ENCODE results near the gene RNU6-1.

Gene RNU6-1

GRCh38 chr15:67879440-67880129 lies 39.7 kb upstream of the RNU6-1 start:
- no peak overlapping the region for H3K27ac ChIP-seq (ENCODE audit: low read depth, low read length)
- H3K9ac ChIP-seq (ENCODE audit: low read depth in 1 of 2, low read length in 2 of 2) = no peak overlapping the region
- H3K9me3 ChIP-seq (ENCODE audit: control insufficient read depth in 1 of 2, low read length in 2 of 2) = no peaks in the 10 kb centered on the region
- H3K4me1 ChIP-seq (ENCODE audit: control insufficient read depth in 1 of 2, insufficient read depth in 2 of 2, low read length in 2 of 2) = peaks cover 10 to 11% of the 10 kb centered on the region in 2 donors
- H3K4me3 ChIP-seq (ENCODE audit: low read depth in 1 of 2, low read length in 2 of 2) = no peak overlapping the region
- no peaks in the 10 kb centered on the region for H3K36me3 ChIP-seq (ENCODE audit: control insufficient read depth in 1 of 2, insufficient read depth in 2 of 2, low read length in 2 of 2)
- no peaks in the 10 kb centered on the region for H3K27me3 ChIP-seq (ENCODE audit: control insufficient read depth in 1 of 2, insufficient read depth in 2 of 2, low read length in 2 of 2)

- Histone ChIP-seq H3K27ac (ENCODE audit: low read depth, low read length) (no peak overlapping the region), H3K36me3 (ENCODE audit: control insufficient read depth in 1 of 2, insufficient read depth in 2 of 2, low read length in 2 of 2) (no peaks in the 10 kb centered on the region), H3K4me1 (ENCODE audit: control insufficient read depth in 1 of 2, insufficient read depth in 2 of 2, low read length in 2 of 2) (peaks cover 4 to 7% of the 10 kb centered on the region in 2 donors), H3K9me3 (ENCODE audit: control insufficient read depth in 1 of 2, low read length in 2 of 2) (peaks cover 0 to 2% of the 10 kb centered on the region in 2 donors), H3K27me3 (ENCODE audit: control insufficient read depth in 1 of 2, insufficient read depth in 2 of 2, low read length in 2 of 2) (no peaks in the 10 kb centered on the region), H3K9ac (ENCODE audit: low read depth in 1 of 2, low read length in 2 of 2) (no peak overlapping the region), H3K4me3 (ENCODE audit: low read depth in 1 of 2, low read length in 2 of 2) (no peak overlapping the region)
These were observed 38.9 kb upstream of the RNU6-1 start for GRCh38 chr15:67878712-67879206.

GRCh38 chr15:67873777-67874176 lies 33.9 kb upstream of the RNU6-1 start:
- Histone ChIP-seq H3K4me3 (ENCODE audit: low read depth in 1 of 2, low read length in 2 of 2) (no peak overlapping the region), H3K9ac (ENCODE audit: low read depth in 1 of 2, low read length in 2 of 2) (no peak overlapping the region), H3K9me3 (ENCODE audit: control insufficient read depth in 1 of 2, low read length in 2 of 2) (peaks cover 3 to 11% of the 10 kb centered on the region in 2 donors), H3K27ac (ENCODE audit: low read depth, low read length) (no peak overlapping the region), H3K4me1 (ENCODE audit: control insufficient read depth in 1 of 2, insufficient read depth in 2 of 2, low read length in 2 of 2) (no peaks in the 10 kb centered on the region), H3K27me3 (ENCODE audit: control insufficient read depth in 1 of 2, insufficient read depth in 2 of 2, low read length in 2 of 2) (no peaks in the 10 kb centered on the region), H3K36me3 (ENCODE audit: control insufficient read depth in 1 of 2, insufficient read depth in 2 of 2, low read length in 2 of 2) (no peaks in the 10 kb centered on the region)

GRCh38 chr15:67870868-67871408 lies 31.1 kb upstream of the RNU6-1 start:
- Histone ChIP-seq H3K9ac (ENCODE audit: low read depth in 1 of 2, low read length in 2 of 2) (no peak overlapping the region), H3K27ac (ENCODE audit: low read depth, low read length) (no peak overlapping the region), H3K9me3 (ENCODE audit: control insufficient read depth in 1 of 2, low read length in 2 of 2) (peaks cover 3 to 11% of the 10 kb centered on the region in 2 donors), H3K27me3 (ENCODE audit: control insufficient read depth in 1 of 2, insufficient read depth in 2 of 2, low read length in 2 of 2) (no peaks in the 10 kb centered on the region), H3K4me1 (ENCODE audit: control insufficient read depth in 1 of 2, insufficient read depth in 2 of 2, low read length in 2 of 2) (no peaks in the 10 kb centered on the region), H3K36me3 (ENCODE audit: control insufficient read depth in 1 of 2, insufficient read depth in 2 of 2, low read length in 2 of 2) (no peaks in the 10 kb centered on the region), H3K4me3 (ENCODE audit: low read depth in 1 of 2, low read length in 2 of 2) (no peak overlapping the region)

GRCh38 chr15:67869701-67870100 lies 29.9 kb upstream of the RNU6-1 start:
- no peak overlapping the region for H3K9ac ChIP-seq (ENCODE audit: low read depth in 1 of 2, low read length in 2 of 2)
- H3K4me3 ChIP-seq (ENCODE audit: low read depth in 1 of 2, low read length in 2 of 2) = no peak overlapping the region
- no peaks in the 10 kb centered on the region for H3K36me3 ChIP-seq (ENCODE audit: control insufficient read depth in 1 of 2, insufficient read depth in 2 of 2, low read length in 2 of 2)
- H3K9me3 ChIP-seq (ENCODE audit: control insufficient read depth in 1 of 2, low read length in 2 of 2) = peaks cover 3 to 11% of the 10 kb centered on the region in 2 donors
- no peaks in the 10 kb centered on the region for H3K27me3 ChIP-seq (ENCODE audit: control insufficient read depth in 1 of 2, insufficient read depth in 2 of 2, low read length in 2 of 2)
- no peaks in the 10 kb centered on the region for H3K4me1 ChIP-seq (ENCODE audit: control insufficient read depth in 1 of 2, insufficient read depth in 2 of 2, low read length in 2 of 2)
- H3K27ac ChIP-seq (ENCODE audit: low read depth, low read length) = no peak overlapping the region

- peaks cover 0 to 11% of the 10 kb centered on the region in 2 donors for H3K4me1 ChIP-seq (ENCODE audit: control insufficient read depth in 1 of 2, insufficient read depth in 2 of 2, low read length in 2 of 2)
- H3K27ac ChIP-seq (ENCODE audit: low read depth, low read length) = no peak overlapping the region
- no peaks in the 10 kb centered on the region for H3K36me3 ChIP-seq (ENCODE audit: control insufficient read depth in 1 of 2, insufficient read depth in 2 of 2, low read length in 2 of 2)
- no peak overlapping the region for H3K9ac ChIP-seq (ENCODE audit: low read depth in 1 of 2, low read length in 2 of 2)
- no peaks in the 10 kb centered on the region for H3K27me3 ChIP-seq (ENCODE audit: control insufficient read depth in 1 of 2, insufficient read depth in 2 of 2, low read length in 2 of 2)
- H3K9me3 ChIP-seq (ENCODE audit: control insufficient read depth in 1 of 2, low read length in 2 of 2) = peaks cover 0 to 5% of the 10 kb centered on the region in 2 donors
- H3K4me3 ChIP-seq (ENCODE audit: low read depth in 1 of 2, low read length in 2 of 2) = no peak overlapping the region
These were observed 25.9 kb upstream of the RNU6-1 start for GRCh38 chr15:67865766-67866165.

- no peak overlapping the region for H3K27ac ChIP-seq (ENCODE audit: low read depth, low read length)
- H3K4me3 ChIP-seq (ENCODE audit: low read depth in 1 of 2, low read length in 2 of 2) = no peak overlapping the region
- H3K27me3 ChIP-seq (ENCODE audit: control insufficient read depth in 1 of 2, insufficient read depth in 2 of 2, low read length in 2 of 2) = no peaks in the 10 kb centered on the region
- no peak overlapping the region for H3K9ac ChIP-seq (ENCODE audit: low read depth in 1 of 2, low read length in 2 of 2)
- peaks cover 0 to 5% of the 10 kb centered on the region in 2 donors for H3K9me3 ChIP-seq (ENCODE audit: control insufficient read depth in 1 of 2, low read length in 2 of 2)
- no peaks in the 10 kb centered on the region for H3K36me3 ChIP-seq (ENCODE audit: control insufficient read depth in 1 of 2, insufficient read depth in 2 of 2, low read length in 2 of 2)
- H3K4me1 ChIP-seq (ENCODE audit: control insufficient read depth in 1 of 2, insufficient read depth in 2 of 2, low read length in 2 of 2) = peaks cover 0 to 11% of the 10 kb centered on the region in 2 donors
These were observed 25.5 kb upstream of the RNU6-1 start for GRCh38 chr15:67865331-67865730.

- Histone ChIP-seq H3K9ac (ENCODE audit: low read depth in 1 of 2, low read length in 2 of 2) (peak overlapping the region; percentile 11 to 64), H3K27ac (ENCODE audit: low read depth, low read length) (no peak overlapping the region), H3K27me3 (ENCODE audit: control insufficient read depth in 1 of 2, insufficient read depth in 2 of 2, low read length in 2 of 2) (no peaks in the 10 kb centered on the region), H3K4me3 (ENCODE audit: low read depth in 1 of 2, low read length in 2 of 2) (peak overlapping the region; percentile 62 to 80), H3K9me3 (ENCODE audit: control insufficient read depth in 1 of 2, low read length in 2 of 2) (no peaks in the 10 kb centered on the region), H3K4me1 (ENCODE audit: control insufficient read depth in 1 of 2, insufficient read depth in 2 of 2, low read length in 2 of 2) (peaks cover 0 to 11% of the 10 kb centered on the region in 2 donors), H3K36me3 (ENCODE audit: control insufficient read depth in 1 of 2, insufficient read depth in 2 of 2, low read length in 2 of 2) (no peaks in the 10 kb centered on the region)
These were observed 23.7 kb upstream of the RNU6-1 start for GRCh38 chr15:67863442-67863987.

GRCh38 chr15:67862750-67863441 lies 23.1 kb upstream of the RNU6-1 start:
- peak overlapping the region; percentile 62 to 80 for H3K4me3 ChIP-seq (ENCODE audit: low read depth in 1 of 2, low read length in 2 of 2)
- no peaks in the 10 kb centered on the region for H3K27me3 ChIP-seq (ENCODE audit: control insufficient read depth in 1 of 2, insufficient read depth in 2 of 2, low read length in 2 of 2)
- peaks cover 0 to 11% of the 10 kb centered on the region in 2 donors for H3K4me1 ChIP-seq (ENCODE audit: control insufficient read depth in 1 of 2, insufficient read depth in 2 of 2, low read length in 2 of 2)
- no peak overlapping the region for H3K27ac ChIP-seq (ENCODE audit: low read depth, low read length)
- peak overlapping the region; percentile 11 to 16 for H3K9ac ChIP-seq (ENCODE audit: low read depth in 1 of 2, low read length in 2 of 2)
- H3K9me3 ChIP-seq (ENCODE audit: control insufficient read depth in 1 of 2, low read length in 2 of 2) = no peaks in the 10 kb centered on the region
- no peaks in the 10 kb centered on the region for H3K36me3 ChIP-seq (ENCODE audit: control insufficient read depth in 1 of 2, insufficient read depth in 2 of 2, low read length in 2 of 2)

GRCh38 chr15:67861983-67862382 lies 22.1 kb upstream of the RNU6-1 start:
- H3K4me3 ChIP-seq (ENCODE audit: low read depth in 1 of 2, low read length in 2 of 2) = no peak overlapping the region
- no peaks in the 10 kb centered on the region for H3K36me3 ChIP-seq (ENCODE audit: control insufficient read depth in 1 of 2, insufficient read depth in 2 of 2, low read length in 2 of 2)
- no peaks in the 10 kb centered on the region for H3K9me3 ChIP-seq (ENCODE audit: control insufficient read depth in 1 of 2, low read length in 2 of 2)
- H3K9ac ChIP-seq (ENCODE audit: low read depth in 1 of 2, low read length in 2 of 2) = no peak overlapping the region
- H3K4me1 ChIP-seq (ENCODE audit: control insufficient read depth in 1 of 2, insufficient read depth in 2 of 2, low read length in 2 of 2) = peaks cover 0 to 11% of the 10 kb centered on the region in 2 donors
- no peaks in the 10 kb centered on the region for H3K27me3 ChIP-seq (ENCODE audit: control insufficient read depth in 1 of 2, insufficient read depth in 2 of 2, low read length in 2 of 2)
- H3K27ac ChIP-seq (ENCODE audit: low read depth, low read length) = no peak overlapping the region

All from duodenal mucosa (tissue), 2 donors.